GM18498 (cell line): Measurements from ENCODE around the gene VWA1.
"Not testable (repeated sequence)": the region's sequence is repeated elsewhere in the genome, so short reads cannot be mapped to it uniquely, and the experiment has no call there.

Source experiments
- ATAC-seq: cut with Tn5 transposase; IDR thresholded peaks from one replicate; pipeline ENCODE4 v1.9.1; 2021; ENCODE audit warnings: mild to moderate bottlenecking, moderate library complexity; ENCODE audit not compliant: unreplicated experiment

The VWA1 gene

GRCh38 chr1:1434824-1435105 is 725 bp upstream of the VWA1 start:
- ATAC-seq: no peak

GRCh38 chr1:1435911-1436629 is 580 bp downstream of the VWA1 start:
- ATAC-seq: no peak

GRCh38 chr1:1436630-1437032 is 1.1 kb downstream of the VWA1 start:
- no peak for ATAC-seq

- no peak for ATAC-seq
These were observed 1.8 kb downstream of the VWA1 start for GRCh38 chr1:1437033-1437903.

- ATAC-seq: peak; percentile 52
These were observed 2.5 kb downstream of the VWA1 start for GRCh38 chr1:1437904-1438376.

GRCh38 chr1:1438531-1439381 is 3.3 kb downstream of the VWA1 start:
- no peak for ATAC-seq

- no peak for ATAC-seq
These were observed 4.2 kb downstream of the VWA1 start for GRCh38 chr1:1439546-1440261.

- ATAC-seq: no peak
These were observed 4.9 kb downstream of the VWA1 start for GRCh38 chr1:1440262-1441001.

GRCh38 chr1:1441002-1441888 is 5.8 kb downstream of the VWA1 start:
- ATAC-seq: no peak

GRCh38 chr1:1442069-1442770 is 6.7 kb downstream of the VWA1 start:
- no peak for ATAC-seq

- ATAC-seq: not testable (repeated sequence)
These were observed 11.1 kb downstream of the VWA1 start for GRCh38 chr1:1446631-1447030.

GRCh38 chr1:1449099-1449739 is 13.7 kb downstream of the VWA1 start, which contains the start of gene ATAD3C:
ATAD3C (plus strand) TSS chr1:1449689; CDS start chr1:1450684, 995 bp downstream.
- no peak for ATAC-seq

GRCh38 chr1:1450616-1451015 is 15.1 kb downstream of the VWA1 start:
- not testable (repeated sequence) for ATAC-seq

- no peak for ATAC-seq
These were observed 16.3 kb downstream of the VWA1 start for GRCh38 chr1:1451696-1452364.

GRCh38 chr1:1452365-1452739 is 16.9 kb downstream of the VWA1 start:
- ATAC-seq: not testable (repeated sequence)

GRCh38 chr1:1452882-1453281 is 17.4 kb downstream of the VWA1 start:
- ATAC-seq: no peak
